Large intestine (tissue), 12 donors: ENCODE measurements around the gene CD2AP. TPM values are rescaled to one million over a fixed set of nuclear protein-coding genes. Genes with fewer than 3 reads are reported as not detected.

ENCODE experiments used
- DNase-seq, 2 donors: peaks; one replicate each; pipeline versions ENCODE4 v3.0.0 to v3.0.0-alpha.2; 2013
- H3K27ac ChIP-seq: one replicate; pipeline ENCODE4 v1.5.1; 2013; ENCODE audit warnings: low read length
- H3K27me3 ChIP-seq: 2 replicates; pipeline ENCODE4 v1.6.1; 2013; ENCODE audit warnings: low read length; ENCODE audit not compliant: control insufficient read depth, insufficient read depth
- H3K36me3 ChIP-seq: 2 replicates; pipeline ENCODE4 v1.6.1; 2013; ENCODE audit warnings: low read length; ENCODE audit not compliant: control insufficient read depth, insufficient read depth
- H3K4me1 ChIP-seq: one replicate; pipeline ENCODE4 v1.6.1; 2013; ENCODE audit warnings: low read length; ENCODE audit not compliant: control insufficient read depth, insufficient read depth
- H3K4me3 ChIP-seq: one replicate; pipeline ENCODE4 v1.5.1; 2013; ENCODE audit warnings: low read length
- H3K9me3 ChIP-seq: one replicate; pipeline ENCODE4 v1.6.1; 2013; ENCODE audit warnings: mild to moderate bottlenecking, low read depth, low read length, moderate library complexity; ENCODE audit not compliant: control insufficient read depth
- WGBS: methylation state at CpG from one replicate; pipeline ENCODE4 v1.1.5; 2013; ENCODE audit warnings: low lambda C conversion rate; ENCODE audit not compliant: insufficient coverage; 5-methylcytosine and 5-hydroxymethylcytosine counted together
- long read RNA-seq, 11 donors: transcript quantifications; one replicate each; lab custom pipeline, GENCODE V29; 2026
- polyA plus RNA-seq: library from polyadenylated mRNA; unstranded; fragments of 120-200 nt; gene quantifications from one replicate; pipeline ENCODE4 v1.2.1, GENCODE V29; 2013

CD2AP gene
- polyA plus RNA-seq = 54.1 TPM
- long read RNA-seq, donor 1, full-length matches to known transcripts = 1 of 1 reads
- long read RNA-seq, donor 1, partial matches to known transcripts = 0 of 1 reads
- long read RNA-seq, donor 1, other reads (novel, unspliced or antisense) = 0 of 1 reads
- long read RNA-seq, donor 2, full-length matches to known transcripts = 2 of 2 reads
- long read RNA-seq, donor 2, partial matches to known transcripts = 0 of 2 reads
- long read RNA-seq, donor 2, other reads (novel, unspliced or antisense) = 0 of 2 reads
- long read RNA-seq, donor 3, full-length matches to known transcripts = 10 of 71 reads
- long read RNA-seq, donor 3, partial matches to known transcripts = 61 of 71 reads
- long read RNA-seq, donor 3, other reads (novel, unspliced or antisense) = 0 of 71 reads
- long read RNA-seq, donor 4 = 0 reads
- long read RNA-seq, donor 5, full-length matches to known transcripts = 3 of 3 reads
- long read RNA-seq, donor 5, partial matches to known transcripts = 0 of 3 reads
- long read RNA-seq, donor 5, other reads (novel, unspliced or antisense) = 0 of 3 reads
- long read RNA-seq, donor 6, full-length matches to known transcripts = 4 of 4 reads
- long read RNA-seq, donor 6, partial matches to known transcripts = 0 of 4 reads
- long read RNA-seq, donor 6, other reads (novel, unspliced or antisense) = 0 of 4 reads
- long read RNA-seq, donor 7, full-length matches to known transcripts = 1 of 1 reads
- long read RNA-seq, donor 7, partial matches to known transcripts = 0 of 1 reads
- long read RNA-seq, donor 7, other reads (novel, unspliced or antisense) = 0 of 1 reads
- long read RNA-seq, donor 8, full-length matches to known transcripts = 2 of 9 reads
- long read RNA-seq, donor 8, partial matches to known transcripts = 7 of 9 reads
- long read RNA-seq, donor 8, other reads (novel, unspliced or antisense) = 0 of 9 reads
- long read RNA-seq, donor 9, full-length matches to known transcripts = 3 of 3 reads
- long read RNA-seq, donor 9, partial matches to known transcripts = 0 of 3 reads
- long read RNA-seq, donor 9, other reads (novel, unspliced or antisense) = 0 of 3 reads
- long read RNA-seq, donor 10, full-length matches to known transcripts = 8 of 8 reads
- long read RNA-seq, donor 10, partial matches to known transcripts = 0 of 8 reads
- long read RNA-seq, donor 10, other reads (novel, unspliced or antisense) = 0 of 8 reads
- long read RNA-seq, donor 11, full-length matches to known transcripts = 4 of 4 reads
- long read RNA-seq, donor 11, partial matches to known transcripts = 0 of 4 reads
- long read RNA-seq, donor 11, other reads (novel, unspliced or antisense) = 0 of 4 reads

GRCh38 chr6:47477497-47478232 lies at the start of gene CD2AP:
TSS of gene CD2AP (plus strand) at chr6:47477789. CDS start at chr6:47478245, 456 bp downstream.
- peak; percentile 91 to 94 for DNase-seq
- Histone ChIP-seq H3K27me3 (no peaks in the 10 kb centered on the region), H3K36me3 (no peaks in the 10 kb centered on the region), H3K4me3 (peak within 1 kb of the TSS; percentile 84), H3K27ac (peak within 1 kb of the TSS; percentile 98), H3K9me3 (no peaks in the 10 kb centered on the region), H3K4me1 (peaks cover 7% of the 10 kb centered on the region)
- no CpG with 5 or more reads among the region's 83 CpGs for WGBS

- no peak for DNase-seq
- peaks cover 7% of the 10 kb centered on the region for H3K9me3 ChIP-seq
- H3K27me3 ChIP-seq = no peaks in the 10 kb centered on the region
- no CpG with 5 or more reads among the region's 2 CpGs for WGBS
- no peak overlapping the region for H3K4me3 ChIP-seq
- no peak overlapping the region for H3K27ac ChIP-seq
- H3K4me1 ChIP-seq = no peaks in the 10 kb centered on the region
- no peaks in the 10 kb centered on the region for H3K36me3 ChIP-seq
Observed at GRCh38 chr6:47428288-47428687, 49.3 kb upstream of the CD2AP start.

- H3K9me3 ChIP-seq = peaks cover 7% of the 10 kb centered on the region
- H3K27ac ChIP-seq = no peak overlapping the region
- no CpG with 5 or more reads among the region's 2 CpGs for WGBS
- H3K36me3 ChIP-seq = no peaks in the 10 kb centered on the region
- no peak for DNase-seq
- H3K4me3 ChIP-seq = no peak overlapping the region
- H3K27me3 ChIP-seq = no peaks in the 10 kb centered on the region
- H3K4me1 ChIP-seq = no peaks in the 10 kb centered on the region
Observed at GRCh38 chr6:47428746-47429664, 48.6 kb upstream of the CD2AP start.

GRCh38 chr6:47434372-47435253 lies 43.0 kb upstream of the CD2AP start:
- DNase-seq = peak; percentile 27 to 72
- H3K4me1 ChIP-seq = peaks cover 6% of the 10 kb centered on the region
- H3K27ac ChIP-seq = peak overlapping the region; percentile 32
- H3K4me3 ChIP-seq = no peak overlapping the region
- H3K36me3 ChIP-seq = no peaks in the 10 kb centered on the region
- WGBS = no CpG with 5 or more reads among the region's 2 CpGs
- no peaks in the 10 kb centered on the region for H3K9me3 ChIP-seq
- no peaks in the 10 kb centered on the region for H3K27me3 ChIP-seq

- Histone ChIP-seq H3K27ac (no peak overlapping the region), H3K27me3 (no peaks in the 10 kb centered on the region), H3K4me3 (no peak overlapping the region), H3K36me3 (no peaks in the 10 kb centered on the region), H3K4me1 (peaks cover 6% of the 10 kb centered on the region), H3K9me3 (no peaks in the 10 kb centered on the region)
- no CpG with 5 or more reads among the region's 2 CpGs for WGBS
- DNase-seq = no peak
Observed at GRCh38 chr6:47435254-47435612, 42.4 kb upstream of the CD2AP start.

- H3K27me3 ChIP-seq = no peaks in the 10 kb centered on the region
- H3K4me1 ChIP-seq = peaks cover 6% of the 10 kb centered on the region
- DNase-seq = no peak
- no peak overlapping the region for H3K27ac ChIP-seq
- WGBS = no CpG with 5 or more reads among the region's 4 CpGs
- H3K36me3 ChIP-seq = no peaks in the 10 kb centered on the region
- H3K4me3 ChIP-seq = no peak overlapping the region
- no peaks in the 10 kb centered on the region for H3K9me3 ChIP-seq
Observed at GRCh38 chr6:47437592-47437991, 40.0 kb upstream of the CD2AP start.

GRCh38 chr6:47438481-47439347 lies 38.9 kb upstream of the CD2AP start:
- Histone ChIP-seq H3K9me3 (peaks cover under 1% of the 10 kb centered on the region), H3K4me3 (no peak overlapping the region), H3K4me1 (peaks cover 6% of the 10 kb centered on the region), H3K36me3 (no peaks in the 10 kb centered on the region), H3K27ac (no peak overlapping the region), H3K27me3 (no peaks in the 10 kb centered on the region)
- no peak for DNase-seq
- no CpG with 5 or more reads among the region's 8 CpGs for WGBS

- no peak for DNase-seq
- Histone ChIP-seq H3K27ac (no peak overlapping the region), H3K9me3 (peaks cover 7% of the 10 kb centered on the region), H3K36me3 (no peaks in the 10 kb centered on the region), H3K4me1 (peaks cover 6% of the 10 kb centered on the region), H3K4me3 (no peak overlapping the region), H3K27me3 (no peaks in the 10 kb centered on the region)
- 100% methylated on average over 1 of the region's 2 CpGs for WGBS
Observed at GRCh38 chr6:47439348-47439668, 38.3 kb upstream of the CD2AP start.
